ENCODE data around the gene KLHL40.

KLHL40 gene

DNA sequence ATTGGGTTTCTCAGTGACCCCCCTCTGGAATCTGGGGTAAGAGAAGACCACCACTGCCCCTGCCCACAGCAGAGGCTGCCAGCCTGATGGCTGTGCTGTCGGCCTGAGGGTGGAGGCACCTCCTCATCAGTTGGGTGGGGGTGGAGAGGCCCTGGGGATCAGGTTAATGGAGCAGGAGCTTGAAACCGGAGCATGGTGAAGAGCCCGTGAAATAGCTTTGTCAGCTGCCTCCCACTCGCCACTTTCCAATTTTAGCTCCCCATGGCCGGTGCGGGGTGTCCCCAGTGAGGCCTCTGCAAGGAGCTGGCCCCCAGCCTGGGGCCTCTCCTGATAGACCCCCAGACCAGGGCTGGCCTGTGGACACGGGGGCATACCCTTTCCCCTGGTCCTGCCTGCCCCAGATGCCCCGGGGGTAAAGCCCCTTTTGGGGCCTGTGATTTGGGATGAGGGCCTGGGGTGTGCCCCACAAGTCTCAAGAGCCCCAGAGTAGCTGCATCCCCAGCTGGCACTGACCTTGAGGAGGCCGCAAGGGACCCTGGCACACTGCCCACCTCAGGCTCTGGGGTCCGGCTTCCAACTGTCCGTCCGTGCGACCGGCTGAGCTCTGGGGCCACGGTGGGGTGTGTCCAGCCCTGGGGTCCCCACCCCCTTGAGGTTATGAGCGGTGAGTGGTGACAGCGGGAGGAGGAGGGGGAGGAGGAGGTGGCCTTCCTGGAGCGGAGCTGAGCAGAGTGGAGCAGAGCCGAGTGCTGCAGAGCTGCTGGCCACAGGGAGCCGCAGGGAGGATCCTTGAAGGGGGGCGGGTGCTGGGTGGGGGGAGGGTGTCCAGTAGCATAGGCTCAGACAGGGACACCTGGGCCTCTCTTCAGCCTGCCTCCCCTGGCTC is 17.0 kb downstream of the KLHL40 start, which contains the start of gene HHATL:
Gene HHATL, minus strand, starts transcription at position 733 of the 886 bp plus-strand sequence. CDS start 1,972 bp downstream, outside the sequence.
- in situ Hi-C loops (cut with MboI; ENCODE audit: low sequenced_read_pairs): no loop called here

DNA sequence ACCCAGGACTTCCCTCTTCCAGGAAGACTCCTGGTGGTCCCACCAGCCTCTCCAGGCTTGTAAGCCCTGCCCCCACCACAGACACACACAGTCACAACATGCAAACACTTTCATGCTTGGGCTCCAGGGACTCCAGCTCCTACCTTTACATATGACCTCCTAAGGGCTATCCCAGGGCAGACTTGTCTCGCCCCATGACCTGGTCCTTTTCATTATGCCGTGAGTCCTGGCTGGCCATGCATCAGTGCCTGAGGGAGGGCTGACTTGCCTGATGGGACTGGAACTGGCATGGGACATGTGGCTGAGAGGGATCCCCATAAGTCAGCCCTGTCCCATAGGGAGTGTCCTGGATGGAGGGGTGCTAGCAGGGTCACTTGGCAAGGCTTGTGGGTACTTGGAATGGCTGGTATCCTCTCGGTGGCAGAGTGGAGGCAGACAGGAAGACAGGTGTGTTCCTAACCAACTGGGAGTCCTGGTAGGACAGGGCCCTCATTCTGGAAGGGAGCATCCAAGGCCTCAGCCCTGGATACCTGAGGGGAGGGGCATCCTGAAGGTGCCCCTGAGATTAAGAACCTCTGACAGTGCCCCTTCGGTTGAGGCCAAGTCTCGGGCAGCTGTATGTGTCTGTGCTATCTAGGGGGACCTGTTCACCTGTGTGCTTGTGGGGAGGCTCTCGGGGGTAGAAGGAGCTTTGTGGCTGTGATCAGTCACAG is 17.8 kb downstream of the KLHL40 start:
- in situ Hi-C loops (cut with MboI; ENCODE audit: low sequenced_read_pairs): no loop called here

GRCh38 chr3:42703695-42704025 is 18.3 kb downstream of the KLHL40 start:
- in situ Hi-C loops (cut with MboI; ENCODE audit: low sequenced_read_pairs): no loop called here

DNA sequence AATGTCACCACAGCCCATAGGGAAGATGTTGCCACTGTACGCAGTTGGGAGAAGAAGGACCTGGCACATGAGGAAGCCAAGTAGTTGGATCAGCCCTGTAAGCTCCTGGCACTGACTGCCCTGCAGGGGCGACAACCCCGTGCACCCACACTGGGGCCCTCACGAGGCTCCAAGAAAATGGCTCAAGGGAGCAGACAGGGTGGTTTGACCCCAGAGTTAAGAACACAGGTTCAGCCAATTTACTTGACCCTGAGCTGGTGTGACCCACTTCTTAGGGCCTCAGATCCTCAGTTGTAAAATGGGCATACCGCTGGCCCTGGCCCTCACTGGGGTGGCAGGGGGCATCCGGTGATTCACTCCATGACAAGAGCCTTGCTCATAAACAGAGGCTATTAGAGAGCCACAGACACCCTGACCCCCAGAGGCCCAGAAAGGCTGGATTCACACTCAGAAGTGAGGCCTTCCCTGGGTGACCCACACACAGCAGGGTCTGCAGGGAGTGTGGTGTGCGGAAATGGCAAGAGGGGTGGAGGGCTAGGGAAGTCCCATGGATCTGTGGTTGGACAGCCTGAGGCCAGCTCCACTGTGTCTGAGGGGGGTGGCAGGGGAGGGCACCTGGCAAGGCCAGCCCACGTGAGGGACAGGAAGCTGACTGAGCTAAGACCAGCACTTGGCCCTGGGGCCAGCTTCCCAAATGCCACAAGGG is 19.0 kb downstream of the KLHL40 start:
- in situ Hi-C loops (cut with MboI; ENCODE audit: low sequenced_read_pairs): no loop called here

GRCh38 chr3:42705058-42705767 is 19.9 kb downstream of the KLHL40 start:
- in situ Hi-C loops (cut with MboI; ENCODE audit: low sequenced_read_pairs): no loop called here

GRCh38 chr3:42705962-42706585 is 20.7 kb downstream of the KLHL40 start:
- in situ Hi-C loops (cut with MboI; ENCODE audit: low sequenced_read_pairs): no loop called here

DNA sequence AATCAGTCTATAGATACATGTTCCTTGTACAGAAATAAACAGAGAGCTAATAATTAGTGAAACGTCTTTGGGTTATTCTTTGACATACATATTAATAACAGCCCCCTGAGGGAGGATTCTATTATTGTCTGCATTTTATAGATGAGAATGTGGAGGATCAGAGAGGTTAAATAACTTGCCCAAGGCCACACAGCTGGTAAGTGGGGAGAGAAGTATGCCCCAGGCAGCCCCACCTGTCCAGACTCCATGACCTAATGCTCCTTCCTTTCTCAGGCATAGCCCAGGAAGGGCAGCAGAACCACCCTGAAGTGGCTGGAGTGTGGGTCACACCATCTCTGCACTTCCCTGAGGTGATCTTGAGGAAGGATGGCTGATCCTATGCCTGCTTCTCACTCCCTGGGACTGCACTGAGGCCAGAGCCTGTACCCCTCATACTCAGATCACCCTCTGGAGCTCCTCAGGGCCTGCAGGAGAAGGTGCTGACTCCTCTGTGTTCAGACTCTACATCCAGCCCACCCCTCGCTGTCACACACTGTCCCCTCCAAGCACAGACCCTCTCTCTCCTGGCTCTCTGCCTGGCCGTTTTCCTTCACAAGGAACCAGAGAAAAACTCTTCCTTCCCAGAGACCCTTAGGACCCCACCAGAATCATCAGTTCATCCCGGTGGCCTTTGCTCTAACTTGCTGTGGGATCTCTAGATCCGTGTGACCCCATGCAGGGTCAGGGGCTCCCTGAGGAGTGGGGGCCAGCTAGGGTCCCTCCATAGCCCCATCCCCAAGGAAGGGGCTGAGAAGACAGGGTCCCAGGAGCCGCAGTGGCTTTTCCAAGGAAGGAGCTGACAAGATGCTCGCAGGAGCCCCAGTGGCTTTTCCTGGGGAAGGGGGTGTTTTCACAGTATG is 21.6 kb downstream of the KLHL40 start:
- in situ Hi-C loops (cut with MboI; ENCODE audit: low sequenced_read_pairs): no loop called here

DNA sequence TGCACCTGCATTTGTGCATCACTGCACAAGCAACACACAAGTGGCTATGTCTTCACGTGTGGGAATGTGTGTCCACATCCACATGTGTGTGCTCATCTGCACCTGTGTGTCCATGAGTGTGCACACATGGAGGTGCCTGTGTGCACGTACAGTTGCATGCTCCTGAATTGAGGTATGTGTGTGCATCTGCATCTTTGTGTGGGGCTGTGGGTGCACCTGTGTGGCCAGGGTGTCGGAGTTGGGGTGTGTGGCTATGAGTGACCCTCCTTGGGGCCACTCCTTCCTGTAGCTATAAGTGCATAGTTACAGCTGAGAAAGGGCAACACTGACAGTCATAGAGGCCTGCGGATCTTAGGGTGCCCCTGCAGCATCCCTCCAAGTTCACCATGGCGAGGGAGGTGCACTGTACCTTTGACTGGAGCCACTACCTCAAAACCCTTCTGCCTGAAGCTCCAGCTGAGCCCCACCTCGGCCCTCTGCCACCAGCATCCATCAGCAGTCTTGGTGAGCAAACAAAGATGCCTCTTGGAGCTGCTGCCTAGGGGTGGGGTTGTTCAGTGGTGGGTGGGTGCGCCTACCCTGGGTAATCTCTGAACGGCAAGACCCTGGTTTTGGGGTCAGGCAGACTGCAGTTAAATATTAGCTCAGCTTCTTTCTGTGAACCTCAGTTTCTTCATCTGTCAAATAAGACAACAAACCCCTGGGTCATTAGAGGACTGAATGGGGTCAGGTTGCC is 22.5 kb downstream of the KLHL40 start:
- in situ Hi-C loops (cut with MboI; ENCODE audit: low sequenced_read_pairs): no loop called here

- in situ Hi-C loops (cut with MboI; ENCODE audit: low sequenced_read_pairs): no loop called here
Measured at GRCh38 chr3:42708611-42709151, 23.3 kb downstream of the KLHL40 start.

DNA sequence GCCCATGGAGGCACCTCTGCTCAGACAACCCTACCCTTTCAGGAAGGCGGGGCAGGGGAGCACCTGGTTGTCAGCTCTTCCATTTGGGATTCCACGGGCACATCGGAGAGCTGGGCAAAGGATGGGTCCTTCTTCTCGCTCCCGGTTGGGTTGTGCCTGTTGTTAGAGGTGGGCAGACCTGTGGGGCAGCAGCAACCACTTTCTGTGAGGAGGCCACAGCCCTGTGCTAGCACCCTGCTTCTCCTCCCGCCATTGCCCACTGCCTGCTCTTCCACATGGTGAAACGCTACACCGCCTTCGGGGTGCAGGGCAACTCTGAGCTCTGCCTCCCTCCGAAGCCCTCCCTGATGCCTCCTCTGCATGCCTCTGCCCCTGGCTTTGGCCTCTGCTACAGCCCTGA is 24.3 kb downstream of the KLHL40 start:
- in situ Hi-C loops (cut with MboI; ENCODE audit: low sequenced_read_pairs): no loop called here

DNA sequence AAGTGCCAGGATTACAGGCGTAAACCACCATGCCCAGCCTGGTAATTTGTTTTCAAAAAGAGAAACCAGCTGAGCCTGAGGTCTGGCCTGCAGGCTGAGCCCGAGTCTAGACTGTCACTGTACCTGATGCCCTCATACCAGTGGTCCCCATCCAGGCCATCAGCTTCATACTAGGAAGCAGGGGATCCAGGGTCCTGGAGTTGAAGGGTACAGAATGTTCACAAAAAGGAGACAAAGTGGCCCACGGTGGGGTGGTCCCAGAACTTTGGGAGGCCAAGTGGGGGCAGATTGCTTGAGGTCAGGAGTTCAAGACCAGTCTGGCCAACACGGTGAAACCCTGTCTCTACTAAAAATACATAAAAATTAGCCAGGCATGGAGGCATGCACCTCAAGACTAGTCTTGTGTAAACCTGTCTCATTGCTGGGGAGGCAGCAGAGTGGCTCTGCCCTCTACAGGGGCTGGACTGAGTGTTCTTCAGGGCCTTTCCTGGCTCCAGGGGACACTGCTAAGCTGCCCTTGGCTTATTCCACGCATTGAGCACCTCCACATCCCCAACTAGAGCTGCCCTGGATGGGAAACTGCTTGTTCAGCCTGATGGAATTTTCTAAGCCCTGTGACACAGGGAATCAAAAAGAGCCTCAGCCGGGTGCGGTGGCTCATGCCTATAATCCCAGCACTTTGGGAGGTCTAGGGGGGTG is 25.1 kb downstream of the KLHL40 start:
- in situ Hi-C loops (cut with MboI; ENCODE audit: low sequenced_read_pairs): no loop called here

DNA sequence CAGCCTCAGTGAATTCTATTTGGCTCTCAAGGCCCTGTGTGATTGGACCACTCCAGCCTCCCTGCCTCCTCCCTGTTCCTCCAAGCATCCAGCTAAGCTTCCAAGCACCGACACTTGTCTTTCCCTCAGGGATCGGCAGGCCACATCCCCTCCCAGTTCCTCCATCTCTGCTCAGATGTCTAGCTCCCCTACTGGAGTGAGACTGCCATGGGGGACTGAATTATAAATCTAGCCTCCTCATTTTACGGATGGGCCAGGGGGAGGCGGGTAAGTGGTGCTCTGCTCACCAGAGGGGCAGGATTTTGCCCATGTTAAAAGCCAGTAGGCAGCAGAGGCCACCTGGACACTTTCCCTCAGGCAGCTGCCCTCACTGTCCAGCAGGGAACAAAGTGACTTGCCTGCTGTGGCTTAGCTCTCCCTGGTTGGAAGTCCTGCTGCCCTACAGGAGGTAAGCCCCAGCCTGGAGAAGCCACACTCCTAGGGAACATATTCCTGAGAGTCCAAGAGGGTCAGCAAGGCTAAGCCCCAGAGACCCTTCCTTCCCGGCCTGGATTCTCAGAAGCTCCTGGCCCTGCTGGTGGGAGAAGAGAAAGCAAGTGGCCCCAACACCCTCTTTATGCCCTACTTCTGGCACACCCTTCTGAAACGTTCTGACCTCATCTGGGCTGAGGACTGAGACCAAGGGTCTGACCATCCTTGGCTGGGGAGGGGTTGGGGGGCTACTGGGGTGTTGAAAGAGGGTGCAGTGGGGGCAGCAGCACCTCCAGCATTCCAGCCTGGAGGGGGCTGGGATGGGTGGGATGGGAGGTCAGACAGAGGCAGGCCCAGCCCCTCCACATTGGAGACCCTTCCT is 26.4 kb downstream of the KLHL40 start:
- in situ Hi-C loops (cut with MboI; ENCODE audit: low sequenced_read_pairs): no loop called here

GRCh38 chr3:42712344-42712648 is 27.0 kb downstream of the KLHL40 start:
- in situ Hi-C loops (cut with MboI; ENCODE audit: low sequenced_read_pairs): no loop called here

- in situ Hi-C loops (cut with MboI; ENCODE audit: low sequenced_read_pairs): no loop called here
Measured at GRCh38 chr3:42712688-42713372, 27.5 kb downstream of the KLHL40 start.

DNA sequence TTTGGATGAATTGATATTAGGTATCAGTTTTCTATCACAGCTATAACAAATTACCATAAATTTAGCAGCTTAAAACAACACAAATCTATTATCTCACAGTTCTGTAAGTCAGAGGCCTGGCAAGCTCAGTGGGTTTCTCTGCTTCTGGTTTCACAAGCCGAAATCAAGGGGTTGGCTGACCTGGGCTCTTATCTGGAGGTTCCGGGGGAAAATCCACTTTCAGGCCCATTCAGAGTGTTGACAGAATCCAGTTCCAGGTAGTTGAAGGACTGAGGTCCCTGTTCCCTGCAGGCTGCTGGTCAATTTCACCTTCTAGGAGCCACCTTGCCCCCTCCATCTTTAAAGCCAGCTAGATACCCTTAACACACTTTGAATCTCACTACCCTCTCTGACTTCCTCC is 28.4 kb downstream of the KLHL40 start:
- in situ Hi-C loops (cut with MboI; ENCODE audit: low sequenced_read_pairs): no loop called here

DNA sequence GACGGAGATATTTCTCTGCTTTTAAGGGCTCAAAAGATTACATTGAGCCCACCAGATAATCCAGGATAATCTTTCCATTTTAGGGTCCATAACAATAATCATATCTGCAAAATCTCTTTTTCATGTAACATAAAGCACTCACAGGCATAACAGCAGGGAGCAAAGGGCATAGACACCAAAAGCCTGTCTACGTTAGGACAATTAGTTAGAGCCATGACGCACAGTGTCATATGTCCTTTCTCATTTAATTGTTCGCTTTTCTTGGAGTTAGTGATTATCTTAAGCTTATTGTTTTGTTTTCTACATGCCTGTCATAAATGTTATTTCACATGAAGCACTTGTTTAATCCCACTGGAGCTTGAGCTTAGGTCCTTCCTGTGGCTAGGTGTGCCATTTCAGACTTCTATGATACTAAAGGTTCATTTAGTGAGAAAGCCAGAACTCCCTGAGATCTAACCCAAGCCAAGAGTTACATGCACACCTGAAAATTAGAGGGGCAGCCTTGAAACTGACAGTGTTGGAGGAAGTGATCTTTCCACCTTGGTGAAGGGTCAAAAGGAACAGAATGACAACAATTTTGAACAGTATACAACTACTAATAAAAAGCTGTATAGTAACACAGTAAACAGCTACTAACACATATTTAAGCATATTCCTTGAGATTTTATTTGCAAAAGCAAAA is 29.0 kb downstream of the KLHL40 start:
- in situ Hi-C loops (cut with MboI; ENCODE audit: low sequenced_read_pairs): no loop called here
